Karpas-422 (cell line): ENCODE data around the gene APOM. TPM values are rescaled to one million over a fixed set of nuclear protein-coding genes. Genes with fewer than 3 reads are reported as not detected.

Source experiments
- DNase-seq: peaks from one replicate; pipeline ENCODE4 v3.0.0-alpha.2; 2015
- H2AFZ ChIP-seq: fragments of 200-600 bp; sonication (generic); 2 replicates; pipeline ENCODE4 v1.6.1; 2014; ENCODE audit warnings: antibody characterized with exemption, low read length, mixed read lengths
- H3K27ac ChIP-seq: fragments of 200-600 bp; sonication (generic); 2 replicates; pipeline ENCODE4 v1.5.1; 2014; ENCODE audit warnings: mild to moderate bottlenecking, low read length, moderate library complexity
- H3K27me3 ChIP-seq: fragments of 200-600 bp; sonication (generic); 2 replicates; pipeline ENCODE4 v1.6.1; 2014; ENCODE audit warnings: low read length, mixed read lengths
- H3K36me3 ChIP-seq: fragments of 200-600 bp; sonication (generic); 2 replicates; pipeline ENCODE4 v1.6.1; 2014; ENCODE audit warnings: low read length, mixed read lengths; ENCODE audit not compliant: insufficient read depth
- H3K4me1 ChIP-seq: fragments of 200-600 bp; sonication (generic); 2 replicates; pipeline ENCODE4 v1.6.1; 2014; ENCODE audit warnings: mild to moderate bottlenecking, low read length, mixed read lengths
- H3K4me2 ChIP-seq: fragments of 200-600 bp; sonication (generic); 2 replicates; pipeline ENCODE4 v1.6.1; 2014; ENCODE audit warnings: low read length, low read depth, mild to moderate bottlenecking; ENCODE audit not compliant: poor library complexity, severe bottlenecking
- H3K4me3 ChIP-seq: fragments of 200-600 bp; sonication (generic); 2 replicates; pipeline ENCODE4 v1.5.1; 2014; ENCODE audit warnings: mild to moderate bottlenecking, antibody characterized with exemption, low read length, mixed read lengths
- H3K79me2 ChIP-seq: fragments of 200-600 bp; sonication (generic); 2 replicates; pipeline ENCODE4 v1.6.1; 2014; ENCODE audit warnings: mild to moderate bottlenecking, low read length, mixed read lengths
- H3K9ac ChIP-seq: fragments of 200-600 bp; sonication (generic); 2 replicates; pipeline ENCODE4 v1.6.0; 2014; ENCODE audit warnings: low read length
- H3K9me2 ChIP-seq: fragments of 200-600 bp; sonication (generic), shearing (Covaris generic); replicated peaks from 2 replicates; pipeline ENCODE4 v1.6.0; 2014; ENCODE audit warnings: mild to moderate bottlenecking, low read length, moderate library complexity; ENCODE audit not compliant: insufficient read depth
- H3K9me3 ChIP-seq: fragments of 300-700, 200-600 bp; sonication (generic); 2 replicates; pipeline ENCODE4 v1.6.1; 2014; ENCODE audit warnings: low read length, mixed read lengths
- H4K20me1 ChIP-seq: fragments of 200-600 bp; sonication (generic); 2 replicates; pipeline ENCODE4 v1.6.1; 2014; ENCODE audit warnings: mild to moderate bottlenecking, antibody characterized with exemption, low read length, low read depth; ENCODE audit not compliant: insufficient read depth
- total RNA-seq: library from RNA; depleted of rRNA; stranded (reverse); fragments of >200 nt; shearing (Covaris generic); gene quantifications from 2 replicates; pipeline ENCODE4 v1.2.3, GENCODE V29; 2014; ENCODE audit warnings: low replicate concordance

Gene APOM
- total RNA-seq, 1 experiment from 2014 or later, result 6.7 TPM

DNA sequence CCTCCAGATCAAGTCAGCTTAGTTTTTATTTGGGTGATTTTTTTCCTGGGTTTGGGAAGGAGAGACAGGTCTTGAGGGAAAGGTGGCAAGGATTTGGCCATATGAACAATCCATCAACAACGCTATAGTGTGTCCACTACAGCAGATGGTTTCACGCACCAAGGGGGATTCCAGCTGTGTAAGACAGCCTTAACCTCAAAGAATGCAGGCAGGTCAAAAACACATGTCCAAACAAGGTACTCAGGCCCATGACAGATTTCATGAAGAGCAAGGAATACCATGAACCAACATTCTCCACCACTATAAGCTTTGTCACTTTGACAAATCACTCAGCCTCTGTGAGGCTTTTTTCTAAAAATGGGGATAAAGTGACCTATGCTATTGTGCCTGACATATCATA lies 38.7 kb upstream of the APOM start:
- H3K79me2 ChIP-seq, result peaks cover 14% of the 10 kb centered on the region

DNA sequence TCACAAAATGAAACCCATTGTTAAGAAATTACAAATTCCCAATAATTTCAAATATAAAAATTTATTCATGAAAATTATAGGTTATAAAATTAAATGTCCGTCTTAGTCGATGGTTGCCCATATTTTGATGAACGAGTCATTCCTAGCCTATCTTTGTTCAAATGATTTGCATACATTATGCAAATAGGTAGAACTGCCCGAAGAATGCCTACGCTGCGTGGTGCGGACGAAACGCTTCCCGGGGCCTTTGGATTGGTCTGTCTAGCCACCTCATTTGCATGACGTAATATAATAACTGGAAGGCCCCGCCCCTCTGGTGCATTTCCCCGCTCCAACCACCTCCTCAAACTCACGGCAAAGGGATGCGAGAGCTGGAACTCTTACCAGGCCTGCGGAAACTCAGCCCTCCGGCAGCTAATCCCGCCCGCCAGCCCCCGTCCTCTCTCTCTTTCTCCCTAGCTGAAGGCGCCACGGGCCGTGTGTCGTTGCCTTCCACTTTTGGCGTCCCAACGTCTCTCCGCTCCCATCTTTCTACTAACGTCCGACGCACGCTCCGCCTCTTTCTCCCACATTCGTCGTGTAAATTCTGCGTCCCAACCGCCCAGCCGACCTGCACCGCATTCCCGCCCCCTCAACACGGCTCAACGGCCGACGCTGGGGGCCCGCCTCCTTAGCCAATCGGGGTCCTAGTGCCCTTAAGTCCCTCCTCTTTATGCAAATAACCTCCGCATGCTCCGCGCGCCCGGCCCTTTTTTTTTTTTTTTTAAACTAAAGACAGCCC lies 35.7 kb upstream of the APOM start:
- peaks cover 33% of the 10 kb centered on the region for H3K36me3 ChIP-seq
- peaks cover 23% of the 10 kb centered on the region for H4K20me1 ChIP-seq
- peaks cover 39% of the 10 kb centered on the region for H3K79me2 ChIP-seq
- peak overlapping the region; percentile 87; the same call in 1 of the 2 replicates for H2AFZ ChIP-seq
- no peaks in the 10 kb centered on the region for H3K9me2 ChIP-seq
- peak overlapping the region; percentile 96 for H3K27ac ChIP-seq
- no peaks in the 10 kb centered on the region for H3K9me3 ChIP-seq
- peak overlapping the region; percentile 98 for H3K4me2 ChIP-seq
- peak overlapping the region; percentile 86 for H3K9ac ChIP-seq
- peak; percentile 100 for DNase-seq
- peaks cover 32% of the 10 kb centered on the region for H3K4me1 ChIP-seq
- H3K4me3 ChIP-seq, result peak overlapping the region; percentile 72
- no peaks in the 10 kb centered on the region for H3K27me3 ChIP-seq

More for the DNA sequence above, 38.7 kb upstream of the APOM start:
- Histone ChIP-seq H3K9me2 (no peaks in the 10 kb centered on the region), H3K9me3 (no peaks in the 10 kb centered on the region), H3K4me3 (no peak overlapping the region), H2AFZ (no peak overlapping the region), H3K4me1 (peaks cover 33% of the 10 kb centered on the region), H3K27ac (no peak overlapping the region), H3K27me3 (no peaks in the 10 kb centered on the region), H3K9ac (no peak overlapping the region), H3K4me2 (no peak overlapping the region), H3K36me3 (peaks cover 8% of the 10 kb centered on the region; the same call in 1 of the 2 replicates), H4K20me1 (peaks cover 6% of the 10 kb centered on the region; the same call in 1 of the 2 replicates)
- peak; percentile 40 for DNase-seq

DNA sequence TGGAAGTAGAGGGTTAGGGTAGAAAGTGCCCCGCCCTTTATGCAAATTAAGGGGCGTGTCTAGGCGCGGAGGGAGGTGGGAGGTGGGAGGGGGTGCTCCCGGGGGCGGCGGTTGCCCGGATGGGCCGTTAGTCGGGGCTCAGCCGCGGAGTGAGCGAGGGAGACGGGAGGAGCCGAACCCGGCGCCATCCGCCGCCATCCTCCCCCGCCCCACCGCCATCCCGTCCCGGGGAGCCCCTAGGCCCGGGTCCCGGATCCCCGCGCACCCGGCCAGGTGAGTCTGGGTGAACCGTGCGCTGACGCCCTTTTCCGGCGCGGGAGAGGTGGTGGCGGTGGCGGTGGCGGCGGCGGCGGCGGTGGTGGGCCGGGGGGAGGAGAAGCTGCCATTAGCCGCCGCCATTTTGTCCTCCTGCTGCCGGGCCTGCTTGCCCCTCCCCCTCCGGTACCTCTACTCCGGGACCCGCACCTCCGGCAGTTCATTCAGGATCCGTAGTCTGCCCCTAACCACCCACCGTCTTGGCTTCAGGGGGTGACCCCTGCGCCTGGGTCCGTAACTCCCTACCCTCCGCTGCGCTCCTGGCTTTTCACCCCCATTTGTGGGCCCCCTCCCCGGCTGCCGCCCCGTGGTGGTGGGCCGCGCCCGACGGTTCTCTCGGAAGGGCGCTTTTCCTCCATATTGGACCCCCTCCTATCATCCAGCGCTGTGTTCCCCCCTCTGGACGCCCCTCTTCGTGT lies 34.9 kb upstream of the APOM start, which contains the start of gene PRRC2A:
TSS of gene PRRC2A (plus strand) at position 130 of the 734 bp plus-strand sequence. CDS start 2,075 bp downstream, outside the sequence.
- Histone ChIP-seq H3K27ac (peak within 1 kb of the TSS; percentile 96), H4K20me1 (peaks cover 29% of the 10 kb centered on the region), H3K9me3 (no peaks in the 10 kb centered on the region), H3K4me1 (peaks cover 25% of the 10 kb centered on the region), H2AFZ (peak within 1 kb of the TSS; percentile 87; the same call in 1 of the 2 replicates), H3K4me3 (peak within 1 kb of the TSS; percentile 99), H3K27me3 (no peaks in the 10 kb centered on the region), H3K36me3 (peaks cover 41% of the 10 kb centered on the region), H3K9me2 (no peaks in the 10 kb centered on the region), H3K79me2 (peaks cover 42% of the 10 kb centered on the region), H3K9ac (peak within 1 kb of the TSS; percentile 100), H3K4me2 (peak within 1 kb of the TSS; percentile 98)
- peak; percentile 91 for DNase-seq

DNA sequence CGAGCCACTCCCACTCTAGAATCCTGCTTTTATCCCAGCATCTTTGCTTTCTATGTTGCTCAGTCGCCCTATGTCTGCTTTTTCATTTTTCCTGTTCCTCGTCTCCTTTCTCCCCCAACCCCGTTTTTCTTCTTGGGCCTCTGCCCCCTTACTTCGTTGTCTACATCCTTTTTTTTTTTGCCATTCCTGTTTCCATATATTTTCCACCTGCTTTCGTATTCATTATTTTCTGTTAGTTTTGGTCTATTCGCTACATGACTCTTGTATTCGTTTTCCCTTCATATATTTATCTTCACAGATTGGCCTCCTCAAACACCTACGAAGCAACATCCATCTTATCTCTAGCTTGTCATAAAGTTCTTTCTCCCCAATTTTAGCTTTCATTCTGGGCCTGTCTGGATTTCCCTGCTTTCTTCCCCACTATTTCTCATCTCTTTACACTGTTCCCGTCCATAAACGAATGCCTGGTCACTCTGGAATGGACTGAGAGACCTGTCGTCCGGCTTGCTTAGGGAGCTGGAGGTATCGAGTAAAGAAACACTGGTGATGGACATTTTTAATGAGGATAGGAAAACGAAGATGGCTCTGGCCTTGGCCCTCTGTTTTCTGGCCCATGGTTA lies 34.3 kb upstream of the APOM start:
- no peaks in the 10 kb centered on the region for H3K9me3 ChIP-seq
- H3K4me2 ChIP-seq, result peak overlapping the region; percentile 98
- peak overlapping the region; percentile 92 for H3K27ac ChIP-seq
- H3K9ac ChIP-seq, result peak overlapping the region; percentile 100
- no peaks in the 10 kb centered on the region for H3K27me3 ChIP-seq
- peak overlapping the region; percentile 99 for H3K4me3 ChIP-seq
- peaks cover 21% of the 10 kb centered on the region for H3K4me1 ChIP-seq
- H4K20me1 ChIP-seq, result peaks cover 32% of the 10 kb centered on the region
- H3K36me3 ChIP-seq, result peaks cover 47% of the 10 kb centered on the region
- no peak overlapping the region for H2AFZ ChIP-seq
- H3K79me2 ChIP-seq, result peaks cover 46% of the 10 kb centered on the region
- DNase-seq, result peak; percentile 39
- H3K9me2 ChIP-seq, result no peaks in the 10 kb centered on the region

DNA sequence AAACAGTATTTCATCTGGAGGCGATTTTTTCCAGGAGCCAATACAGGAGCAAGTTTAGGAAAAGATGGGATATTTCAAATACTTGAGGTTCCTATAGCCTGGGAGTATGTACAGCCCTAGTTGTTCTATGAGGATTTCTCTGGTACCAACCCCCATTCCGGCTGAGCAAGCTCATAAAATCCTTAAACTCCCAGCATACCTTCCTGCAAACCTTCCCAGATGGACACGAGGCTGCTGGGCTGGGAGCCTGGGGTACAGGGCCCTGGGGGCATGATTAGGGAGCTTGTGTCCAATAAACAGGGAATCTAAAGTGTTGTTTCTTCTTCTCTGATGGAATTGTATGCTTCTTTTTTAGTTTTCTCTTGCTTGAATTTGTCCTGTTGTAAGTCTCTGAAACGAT lies 33.7 kb upstream of the APOM start:
- no peak overlapping the region for H2AFZ ChIP-seq
- peak overlapping the region; percentile 98 for H3K4me2 ChIP-seq
- H3K27me3 ChIP-seq, result no peaks in the 10 kb centered on the region
- peaks cover 38% of the 10 kb centered on the region for H4K20me1 ChIP-seq
- peak overlapping the region; percentile 99 for H3K4me3 ChIP-seq
- peaks cover 46% of the 10 kb centered on the region for H3K79me2 ChIP-seq
- peaks cover 21% of the 10 kb centered on the region for H3K4me1 ChIP-seq
- no peak for DNase-seq
- H3K9ac ChIP-seq, result peak overlapping the region; percentile 100
- peak overlapping the region; percentile 92 for H3K27ac ChIP-seq
- no peaks in the 10 kb centered on the region for H3K9me3 ChIP-seq
- H3K9me2 ChIP-seq, result no peaks in the 10 kb centered on the region
- peaks cover 52% of the 10 kb centered on the region for H3K36me3 ChIP-seq

DNA sequence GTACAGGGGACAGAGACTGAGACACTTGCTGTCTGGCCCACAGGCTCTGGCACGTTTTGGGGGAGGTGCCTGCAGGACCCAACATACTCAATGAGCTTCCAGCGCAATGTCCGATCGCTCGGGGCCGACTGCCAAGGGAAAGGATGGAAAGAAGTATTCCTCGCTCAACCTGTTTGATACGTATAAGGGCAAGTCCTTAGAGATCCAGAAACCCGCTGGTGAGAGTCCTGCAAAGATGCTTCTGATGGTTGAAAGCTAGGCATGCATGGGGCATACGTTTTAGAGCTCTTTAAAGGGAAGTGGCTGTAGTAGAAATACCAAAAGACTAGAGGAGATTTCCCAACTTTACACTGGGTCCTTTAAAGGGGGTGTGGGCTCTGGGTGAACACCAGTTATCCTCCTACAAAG lies 33.0 kb upstream of the APOM start:
- DNase-seq, result peak; percentile 38
- Histone ChIP-seq H3K79me2 (peaks cover 46% of the 10 kb centered on the region), H3K27me3 (no peaks in the 10 kb centered on the region), H4K20me1 (peaks cover 39% of the 10 kb centered on the region), H3K9me3 (no peaks in the 10 kb centered on the region), H3K4me2 (peak overlapping the region; percentile 98), H3K27ac (no peak overlapping the region), H2AFZ (no peak overlapping the region), H3K4me3 (no peak overlapping the region), H3K9me2 (no peaks in the 10 kb centered on the region), H3K9ac (peak overlapping the region; percentile 100; the same call in 1 of the 2 replicates), H3K36me3 (peaks cover 59% of the 10 kb centered on the region), H3K4me1 (peaks cover 21% of the 10 kb centered on the region)

DNA sequence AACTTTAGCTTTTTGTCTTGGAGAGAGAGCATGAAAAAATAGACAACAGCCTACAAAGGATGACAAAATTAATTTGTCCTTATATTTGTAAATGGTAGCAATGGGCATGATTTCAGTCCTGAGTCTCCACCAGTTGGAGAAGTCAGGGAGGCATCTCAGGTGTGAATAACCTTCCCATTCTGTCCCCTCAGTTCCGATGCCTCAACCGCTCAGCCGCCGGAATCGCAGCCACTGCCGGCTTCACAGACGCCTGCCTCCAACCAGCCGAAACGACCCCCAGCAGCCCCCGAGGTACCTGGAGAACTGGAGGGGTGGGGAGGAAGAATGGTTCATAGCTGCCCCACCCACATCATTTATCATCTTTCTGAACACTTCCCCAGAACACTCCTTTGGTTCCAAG lies 31.6 kb upstream of the APOM start:
- Histone ChIP-seq H3K36me3 (peaks cover 69% of the 10 kb centered on the region), H3K27ac (no peak overlapping the region), H3K4me2 (no peak overlapping the region), H3K27me3 (no peaks in the 10 kb centered on the region), H3K9me3 (no peaks in the 10 kb centered on the region), H3K9ac (no peak overlapping the region), H2AFZ (no peak overlapping the region), H4K20me1 (peaks cover 40% of the 10 kb centered on the region), H3K79me2 (peaks cover 46% of the 10 kb centered on the region), H3K9me2 (no peaks in the 10 kb centered on the region), H3K4me1 (peaks cover 21% of the 10 kb centered on the region), H3K4me3 (no peak overlapping the region)
- DNase-seq, result no peak

DNA sequence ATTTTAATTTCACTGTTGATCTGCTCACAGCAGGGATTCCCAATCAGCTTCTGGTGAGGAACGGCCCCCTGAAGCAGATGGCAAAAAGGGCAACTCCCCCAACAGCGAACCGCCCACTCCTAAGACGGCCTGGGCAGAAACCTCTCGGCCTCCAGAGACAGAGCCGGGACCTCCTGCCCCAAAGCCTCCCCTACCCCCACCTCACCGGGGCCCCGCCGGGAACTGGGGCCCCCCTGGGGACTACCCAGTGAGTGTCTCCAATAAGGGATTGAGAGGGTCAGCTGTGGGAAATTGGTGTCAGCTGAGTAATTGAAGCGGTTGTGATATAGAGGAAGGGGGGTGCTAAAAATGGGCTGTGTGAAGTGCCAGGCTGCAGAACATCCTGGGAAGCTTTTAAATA lies 28.7 kb upstream of the APOM start:
- peaks cover 43% of the 10 kb centered on the region for H4K20me1 ChIP-seq
- peaks cover 32% of the 10 kb centered on the region for H3K79me2 ChIP-seq
- H3K4me2 ChIP-seq, result no peak overlapping the region
- H3K27me3 ChIP-seq, result no peaks in the 10 kb centered on the region
- no peak overlapping the region for H3K4me3 ChIP-seq
- H2AFZ ChIP-seq, result no peak overlapping the region
- no peaks in the 10 kb centered on the region for H3K9me2 ChIP-seq
- H3K27ac ChIP-seq, result no peak overlapping the region
- no peak for DNase-seq
- H3K36me3 ChIP-seq, result peaks cover 83% of the 10 kb centered on the region
- no peak overlapping the region for H3K9ac ChIP-seq
- peaks cover 10% of the 10 kb centered on the region for H3K4me1 ChIP-seq
- H3K9me3 ChIP-seq, result no peaks in the 10 kb centered on the region
